HEK293T (cell line): ENCODE results near the gene CLMN.

Experiments used
- CTCF ChIA-PET: fragments of 350-600 bp; formaldehyde crosslinking; extraction: SDS; loops from one replicate; lab custom pipeline; 2021; ENCODE audit warnings: antibody characterized with exemption, inconsistent platforms; lab: Yijun Ruan, JAX
- POLR2A ChIA-PET: fragments of 350-600 bp; formaldehyde crosslinking; extraction: SDS; loops from one replicate; lab custom pipeline; 2020; ENCODE audit warnings: antibody characterized with exemption, inconsistent platforms; lab: Yijun Ruan, JAX
- DNase-seq: peaks from one replicate; pipeline ENCODE4 v3.0.0; 2012; ENCODE audit warnings: mixed read lengths; ENCODE audit errors: extremely low spot score
- ARNT ChIP-seq: fragments of 450-650 bp; IDR thresholded peaks from 2 replicates; pipeline ENCODE4 v1.6.1; 2017; ENCODE audit warnings: mild to moderate bottlenecking
- BHLHE40 ChIP-seq: fragments of 450-650 bp; IDR thresholded peaks from 2 replicates; pipeline ENCODE4 v1.6.1; 2016; ENCODE audit warnings: mild to moderate bottlenecking, moderate library complexity, borderline replicate concordance
- CTBP1 ChIP-seq: fragments of 450-650 bp; IDR thresholded peaks from 2 replicates; pipeline ENCODE4 v1.6.1; 2016; ENCODE audit warnings: borderline replicate concordance
- ELF4 ChIP-seq: fragments of 450-650 bp; IDR thresholded peaks from 2 replicates; pipeline ENCODE4 v1.6.1; 2017; ENCODE audit warnings: antibody characterized with exemption
- FOXA1 ChIP-seq: fragments of 450-650 bp; IDR thresholded peaks from 2 replicates; pipeline ENCODE4 v1.6.1; 2016; ENCODE audit warnings: mild to moderate bottlenecking
- FOXK2 ChIP-seq: fragments of 450-650 bp; IDR thresholded peaks from 2 replicates; pipeline ENCODE4 v1.6.1; 2016; ENCODE audit warnings: mild to moderate bottlenecking
- FOXM1 ChIP-seq: fragments of 450-650 bp; IDR thresholded peaks from 2 replicates; pipeline ENCODE4 v1.6.1; 2017; ENCODE audit warnings: mild to moderate bottlenecking, borderline replicate concordance
- HDGF ChIP-seq: fragments of 450-650 bp; IDR thresholded peaks from 2 replicates; pipeline ENCODE4 v1.6.1; 2017; ENCODE audit warnings: antibody characterized with exemption, borderline replicate concordance
- L3MBTL2 ChIP-seq: fragments of 450-650 bp; conservative IDR thresholded peaks from 2 replicates; pipeline ENCODE4 v1.6.1; 2016; ENCODE audit warnings: mild to moderate bottlenecking
- LEF1 ChIP-seq: fragments of 450-650 bp; IDR thresholded peaks from 2 replicates; pipeline ENCODE4 v1.6.1; 2017; ENCODE audit warnings: mild to moderate bottlenecking, borderline replicate concordance
- NFRKB ChIP-seq: fragments of 450-650 bp; IDR thresholded peaks from 2 replicates; pipeline ENCODE4 v1.6.1; 2016; ENCODE audit warnings: mild to moderate bottlenecking, moderate library complexity
- SP1 ChIP-seq: fragments of 450-650 bp; IDR thresholded peaks from 2 replicates; pipeline ENCODE4 v1.6.1; 2017
- SUZ12 ChIP-seq: fragments of 450-650 bp; IDR thresholded peaks from 2 replicates; pipeline ENCODE4 v1.6.1; 2016; ENCODE audit warnings: mild to moderate bottlenecking
- TARDBP ChIP-seq: fragments of 450-650 bp; IDR thresholded peaks from 2 replicates; pipeline ENCODE4 v1.6.1; 2016
- ZNF384 ChIP-seq: fragments of 450-650 bp; IDR thresholded peaks from 2 replicates; pipeline ENCODE4 v1.6.1; 2016
- TF ChIP-seq, protein P1 (sequence below): fragments of 450-650 bp; IDR thresholded peaks from 2 replicates; pipeline ENCODE4 v1.6.1; 2016

The CLMN gene

DNA sequence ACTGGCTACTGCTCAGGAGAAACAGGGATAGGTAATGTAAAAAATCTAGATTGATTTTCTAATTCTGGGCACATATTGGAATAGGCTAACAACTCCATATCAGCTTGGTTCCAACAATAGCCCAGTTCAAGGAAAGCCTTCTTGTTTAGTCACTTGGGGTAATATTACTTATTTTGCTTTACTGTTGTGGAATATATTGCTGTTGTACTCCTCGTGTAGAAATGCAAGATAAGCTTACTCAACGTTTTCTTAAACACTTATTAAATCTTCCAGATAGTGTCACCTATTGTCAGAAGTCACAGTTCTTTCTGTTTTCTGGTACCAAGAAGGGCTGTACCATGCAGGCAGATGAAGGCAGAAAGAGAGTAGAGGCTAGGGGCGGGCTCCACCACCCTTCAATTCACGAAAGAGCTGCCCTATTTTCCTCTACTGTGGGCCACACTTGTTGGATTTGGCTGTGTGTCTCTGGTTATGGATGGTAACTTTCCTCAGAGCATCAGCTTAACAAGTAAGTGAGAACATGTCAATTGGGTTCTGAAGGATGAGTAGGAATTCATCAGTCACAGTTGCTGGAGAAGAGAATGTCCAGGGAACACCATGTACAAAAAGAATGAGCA, 38.0 kb downstream of the CLMN start:
- no peak for DNase-seq
- no peak for TF ChIP-seq HDGF
- no peak for TF ChIP-seq LEF1
- TF ChIP-seq ZNF384 = no peak
- no peak for TF ChIP-seq ELF4
- TF ChIP-seq SUZ12 = no peak
- TF ChIP-seq FOXM1 = no peak
- no peak for TF ChIP-seq SP1
- no peak for TF ChIP-seq FOXK2
- no peak for TF ChIP-seq CTBP1
- no peak for TF ChIP-seq NFRKB
- TF ChIP-seq, protein P1, sequence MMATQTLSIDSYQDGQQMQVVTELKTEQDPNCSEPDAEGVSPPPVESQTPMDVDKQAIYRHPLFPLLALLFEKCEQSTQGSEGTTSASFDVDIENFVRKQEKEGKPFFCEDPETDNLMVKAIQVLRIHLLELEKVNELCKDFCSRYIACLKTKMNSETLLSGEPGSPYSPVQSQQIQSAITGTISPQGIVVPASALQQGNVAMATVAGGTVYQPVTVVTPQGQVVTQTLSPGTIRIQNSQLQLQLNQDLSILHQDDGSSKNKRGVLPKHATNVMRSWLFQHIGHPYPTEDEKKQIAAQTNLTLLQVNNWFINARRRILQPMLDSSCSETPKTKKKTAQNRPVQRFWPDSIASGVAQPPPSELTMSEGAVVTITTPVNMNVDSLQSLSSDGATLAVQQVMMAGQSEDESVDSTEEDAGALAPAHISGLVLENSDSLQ = no peak
- no peak for TF ChIP-seq TARDBP
- TF ChIP-seq L3MBTL2 = no peak
- TF ChIP-seq BHLHE40 = no peak
- TF ChIP-seq ARNT = no peak
- TF ChIP-seq FOXA1 = no peak
- CTCF ChIA-PET = no interaction called here
- POLR2A ChIA-PET = no interaction called here

DNA sequence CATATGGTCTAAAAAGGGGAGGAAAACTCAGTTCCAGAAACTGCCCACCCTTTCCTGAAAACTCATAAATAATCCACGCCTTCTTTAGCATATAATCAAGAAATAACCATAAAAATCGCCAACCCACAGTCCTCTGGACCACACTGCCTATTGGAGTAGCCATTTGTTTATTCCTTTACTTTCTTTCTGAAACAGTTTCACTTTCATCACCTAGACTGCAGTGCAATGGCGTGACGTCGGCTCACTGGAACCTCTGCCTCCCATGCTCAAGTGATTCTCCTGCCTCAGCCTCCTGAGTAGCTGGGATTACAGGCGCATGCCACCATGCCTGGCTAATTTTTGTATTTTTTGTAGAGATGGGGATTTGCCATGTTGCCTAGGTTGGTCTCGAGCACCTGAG, 44.2 kb downstream of the CLMN start:
- ChIA-PET POLR2A (no interaction called here), CTCF (no interaction called here)
- no peak for DNase-seq
- TF ChIP-seq ZNF384 (no peak), BHLHE40 (no peak)

GRCh38 chr14:95274874-95275273, 44.8 kb downstream of the CLMN start:
- CTCF ChIA-PET = interaction anchor here (1.0 kb wide), 1 partner anchor 9 kb away, joined by 3 read pairs; no protein-coding TSS in a partner anchor
- TF ChIP-seq ELF4 (no peak), TARDBP (no peak), CTBP1 (no peak), HDGF (no peak), SP1 (no peak), ZNF384 (no peak), SUZ12 (no peak), LEF1 (no peak), NFRKB (no peak)
- TF ChIP-seq, protein P1 = no peak
- no peak for DNase-seq
- POLR2A ChIA-PET = no interaction called here

GRCh38 chr14:95274279-95274678, 45.4 kb downstream of the CLMN start:
- TF ChIP-seq ZNF384 = no peak
- POLR2A ChIA-PET = interaction anchor here (0.7 kb wide), 1 partner anchor 87 kb away, joined by 3 read pairs; no protein-coding TSS in a partner anchor
- no peak for DNase-seq
- CTCF ChIA-PET = interaction anchor here (1.0 kb wide), 1 partner anchor 9 kb away, joined by 3 read pairs; no protein-coding TSS in a partner anchor

DNA sequence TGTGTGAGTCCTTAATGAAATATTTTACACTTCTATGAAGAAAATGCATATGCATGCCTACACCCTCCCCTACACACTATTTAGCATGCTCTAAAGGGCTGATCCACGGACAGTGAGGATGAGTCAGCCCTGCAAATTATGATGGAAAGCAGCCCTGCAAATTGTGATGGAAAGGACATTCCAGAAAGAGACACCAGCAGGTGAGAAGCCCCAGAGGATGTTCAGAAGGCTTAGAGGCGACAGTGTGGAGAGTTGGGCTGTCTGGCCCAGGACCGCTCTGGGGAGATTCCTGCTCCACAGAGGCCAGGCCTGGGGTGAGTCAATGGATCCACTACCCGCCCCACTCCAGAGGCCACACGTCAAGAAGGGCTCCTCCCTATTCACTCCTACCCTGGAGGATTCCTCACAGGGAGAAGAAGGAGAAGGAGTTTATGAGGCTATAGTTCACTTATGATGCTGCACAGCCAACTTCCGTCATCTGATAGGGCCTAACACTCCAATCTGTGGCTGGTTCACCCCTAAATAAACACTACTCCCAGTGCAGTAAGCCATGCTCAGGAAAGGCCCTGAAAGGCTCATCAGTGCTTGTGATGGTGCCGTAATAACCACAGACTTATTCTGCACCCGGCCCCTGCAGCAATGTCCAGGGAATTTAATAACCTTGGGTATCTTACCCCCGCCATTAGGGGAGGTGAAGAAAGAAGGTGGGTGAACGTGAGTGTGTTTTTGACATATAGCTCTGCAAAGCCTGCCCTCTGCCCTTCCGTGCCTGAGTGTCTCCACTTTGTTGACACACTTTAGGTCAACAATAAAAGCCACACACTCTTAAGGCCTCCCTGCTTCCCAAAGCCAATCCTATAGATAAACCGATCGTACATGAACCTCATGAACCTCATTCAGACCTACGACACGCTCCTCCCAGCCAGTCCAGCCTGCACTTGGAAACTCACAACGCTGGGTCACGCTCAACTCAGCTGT, 46.4 kb downstream of the CLMN start:
- ChIA-PET CTCF (no interaction called here), POLR2A (no interaction called here)
- no peak for TF ChIP-seq FOXK2
- no peak for TF ChIP-seq TARDBP
- TF ChIP-seq FOXA1 = no peak
- no peak for TF ChIP-seq SUZ12
- no peak for TF ChIP-seq ARNT
- no peak for TF ChIP-seq BHLHE40
- no peak for TF ChIP-seq CTBP1
- DNase-seq = no peak

GRCh38 chr14:95272057-95272456, 47.7 kb downstream of the CLMN start:
- no peak for DNase-seq
- ChIA-PET CTCF (no interaction called here), POLR2A (no interaction called here)
- TF ChIP-seq ARNT (no peak), LEF1 (no peak), L3MBTL2 (no peak), FOXA1 (no peak), SP1 (no peak), ELF4 (no peak)

DNA sequence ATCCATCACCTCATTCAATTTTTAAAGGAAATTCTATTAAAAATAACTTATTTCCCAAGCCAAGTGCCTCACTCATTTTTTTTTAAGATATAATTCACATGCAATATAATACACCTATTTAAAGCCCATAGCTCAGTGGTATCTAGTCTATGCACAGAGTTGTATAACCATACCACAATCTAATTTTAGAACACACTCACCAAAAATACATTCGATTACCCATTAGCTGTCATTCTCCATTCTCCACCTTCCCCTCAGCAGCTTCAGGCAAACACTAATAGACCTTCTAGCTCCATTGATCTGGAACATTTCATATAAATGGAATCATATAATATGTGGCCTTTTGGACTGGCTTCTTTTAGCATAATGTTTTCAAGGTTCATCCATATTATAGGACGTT, 49.5 kb downstream of the CLMN start:
- CTCF ChIA-PET = interaction anchor here (0.7 kb wide), 1 partner anchor 219 kb away, joined by 5 read pairs; no protein-coding TSS in a partner anchor
- DNase-seq = no peak
- POLR2A ChIA-PET = no interaction called here
- TF ChIP-seq FOXM1 (no peak), BHLHE40 (no peak), TARDBP (no peak), NFRKB (no peak), FOXA1 (no peak), FOXK2 (no peak), ZNF384 (no peak), L3MBTL2 (no peak), CTBP1 (no peak), SUZ12 (no peak), SP1 (no peak)
- TF ChIP-seq, protein P1 = no peak
